ENCODE results near the gene ACVR1B.

DNA sequence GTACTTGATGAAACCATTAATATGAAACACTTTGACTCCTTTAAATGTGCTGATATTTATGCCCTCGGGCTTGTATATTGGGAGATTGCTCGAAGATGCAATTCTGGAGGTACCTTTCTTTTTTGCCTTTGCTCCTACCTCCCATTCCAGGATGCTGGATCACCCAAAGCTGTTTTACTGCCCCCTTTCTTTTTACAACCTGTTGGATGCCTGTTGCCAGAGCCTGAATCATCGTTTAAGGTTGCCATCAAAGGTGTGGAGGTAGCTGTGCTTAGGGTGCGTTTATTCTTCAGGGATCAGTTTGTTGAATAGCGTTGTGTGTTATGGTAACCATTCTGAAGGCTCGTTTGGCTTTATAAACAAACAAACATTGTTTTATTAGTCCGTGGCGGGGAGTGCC is 35.3 kb downstream of the ACVR1B start:
- TF ChIP-seq, protein P1, sequence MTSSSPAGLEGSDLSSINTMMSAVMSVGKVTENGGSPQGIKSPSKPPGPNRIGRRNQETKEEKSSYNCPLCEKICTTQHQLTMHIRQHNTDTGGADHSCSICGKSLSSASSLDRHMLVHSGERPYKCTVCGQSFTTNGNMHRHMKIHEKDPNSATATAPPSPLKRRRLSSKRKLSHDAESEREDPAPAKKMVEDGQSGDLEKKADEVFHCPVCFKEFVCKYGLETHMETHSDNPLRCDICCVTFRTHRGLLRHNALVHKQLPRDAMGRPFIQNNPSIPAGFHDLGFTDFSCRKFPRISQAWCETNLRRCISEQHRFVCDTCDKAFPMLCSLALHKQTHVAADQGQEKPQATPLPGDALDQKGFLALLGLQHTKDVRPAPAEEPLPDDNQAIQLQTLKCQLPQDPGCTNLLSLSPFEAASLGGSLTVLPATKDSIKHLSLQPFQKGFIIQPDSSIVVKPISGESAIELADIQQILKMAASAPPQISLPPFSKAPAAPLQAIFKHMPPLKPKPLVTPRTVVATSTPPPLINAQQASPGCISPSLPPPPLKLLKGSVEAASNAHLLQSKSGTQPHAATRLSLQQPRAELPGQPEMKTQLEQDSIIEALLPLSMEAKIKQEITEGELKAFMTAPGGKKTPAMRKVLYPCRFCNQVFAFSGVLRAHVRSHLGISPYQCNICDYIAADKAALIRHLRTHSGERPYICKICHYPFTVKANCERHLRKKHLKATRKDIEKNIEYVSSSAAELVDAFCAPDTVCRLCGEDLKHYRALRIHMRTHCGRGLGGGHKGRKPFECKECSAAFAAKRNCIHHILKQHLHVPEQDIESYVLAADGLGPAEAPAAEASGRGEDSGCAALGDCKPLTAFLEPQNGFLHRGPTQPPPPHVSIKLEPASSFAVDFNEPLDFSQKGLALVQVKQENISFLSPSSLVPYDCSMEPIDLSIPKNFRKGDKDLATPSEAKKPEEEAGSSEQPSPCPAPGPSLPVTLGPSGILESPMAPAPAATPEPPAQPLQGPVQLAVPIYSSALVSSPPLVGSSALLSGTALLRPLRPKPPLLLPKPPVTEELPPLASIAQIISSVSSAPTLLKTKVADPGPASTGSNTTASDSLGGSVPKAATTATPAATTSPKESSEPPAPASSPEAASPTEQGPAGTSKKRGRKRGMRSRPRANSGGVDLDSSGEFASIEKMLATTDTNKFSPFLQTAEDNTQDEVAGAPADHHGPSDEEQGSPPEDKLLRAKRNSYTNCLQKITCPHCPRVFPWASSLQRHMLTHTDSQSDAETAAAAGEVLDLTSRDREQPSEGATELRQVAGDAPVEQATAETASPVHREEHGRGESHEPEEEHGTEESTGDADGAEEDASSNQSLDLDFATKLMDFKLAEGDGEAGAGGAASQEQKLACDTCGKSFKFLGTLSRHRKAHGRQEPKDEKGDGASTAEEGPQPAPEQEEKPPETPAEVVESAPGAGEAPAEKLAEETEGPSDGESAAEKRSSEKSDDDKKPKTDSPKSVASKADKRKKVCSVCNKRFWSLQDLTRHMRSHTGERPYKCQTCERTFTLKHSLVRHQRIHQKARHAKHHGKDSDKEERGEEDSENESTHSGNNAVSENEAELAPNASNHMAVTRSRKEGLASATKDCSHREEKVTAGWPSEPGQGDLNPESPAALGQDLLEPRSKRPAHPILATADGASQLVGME (CRISPR knock-in tag; IDR thresholded peaks at IDR 0.05), result no peak
- no peak for TF ChIP-seq NUFIP1 (IDR thresholded peaks at IDR 0.05; ENCODE audit: partially characterized antibody)
- no peak for TF ChIP-seq ZNF586 (CRISPR knock-in tag; conservative IDR thresholded peaks at IDR 0.05)
- no peak for TF ChIP-seq DPF2 (IDR thresholded peaks at IDR 0.05)
- no peak for TF ChIP-seq CCNT2 (IDR thresholded peaks at IDR 0.05; ENCODE audit: borderline replicate concordance, extremely low read depth, insufficient read length, low read depth, low read length)
- no peak for TF ChIP-seq ZNF584 (CRISPR knock-in tag; IDR thresholded peaks at IDR 0.05; ENCODE audit: low read depth)
- TF ChIP-seq, protein P2, sequence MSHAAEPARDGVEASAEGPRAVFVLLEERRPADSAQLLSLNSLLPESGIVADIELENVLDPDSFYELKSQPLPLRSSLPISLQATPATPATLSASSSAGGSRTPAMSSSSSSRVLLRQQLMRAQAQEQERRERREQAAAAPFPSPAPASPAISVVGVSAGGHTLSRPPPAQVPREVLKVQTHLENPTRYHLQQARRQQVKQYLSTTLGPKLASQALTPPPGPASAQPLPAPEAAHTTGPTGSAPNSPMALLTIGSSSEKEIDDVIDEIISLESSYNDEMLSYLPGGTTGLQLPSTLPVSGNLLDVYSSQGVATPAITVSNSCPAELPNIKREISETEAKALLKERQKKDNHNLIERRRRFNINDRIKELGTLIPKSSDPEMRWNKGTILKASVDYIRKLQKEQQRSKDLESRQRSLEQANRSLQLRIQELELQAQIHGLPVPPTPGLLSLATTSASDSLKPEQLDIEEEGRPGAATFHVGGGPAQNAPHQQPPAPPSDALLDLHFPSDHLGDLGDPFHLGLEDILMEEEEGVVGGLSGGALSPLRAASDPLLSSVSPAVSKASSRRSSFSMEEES (CRISPR knock-in tag; IDR thresholded peaks at IDR 0.05), result no peak
